ENCODE measurements around the gene EIF1AD.

EIF1AD gene

DNA sequence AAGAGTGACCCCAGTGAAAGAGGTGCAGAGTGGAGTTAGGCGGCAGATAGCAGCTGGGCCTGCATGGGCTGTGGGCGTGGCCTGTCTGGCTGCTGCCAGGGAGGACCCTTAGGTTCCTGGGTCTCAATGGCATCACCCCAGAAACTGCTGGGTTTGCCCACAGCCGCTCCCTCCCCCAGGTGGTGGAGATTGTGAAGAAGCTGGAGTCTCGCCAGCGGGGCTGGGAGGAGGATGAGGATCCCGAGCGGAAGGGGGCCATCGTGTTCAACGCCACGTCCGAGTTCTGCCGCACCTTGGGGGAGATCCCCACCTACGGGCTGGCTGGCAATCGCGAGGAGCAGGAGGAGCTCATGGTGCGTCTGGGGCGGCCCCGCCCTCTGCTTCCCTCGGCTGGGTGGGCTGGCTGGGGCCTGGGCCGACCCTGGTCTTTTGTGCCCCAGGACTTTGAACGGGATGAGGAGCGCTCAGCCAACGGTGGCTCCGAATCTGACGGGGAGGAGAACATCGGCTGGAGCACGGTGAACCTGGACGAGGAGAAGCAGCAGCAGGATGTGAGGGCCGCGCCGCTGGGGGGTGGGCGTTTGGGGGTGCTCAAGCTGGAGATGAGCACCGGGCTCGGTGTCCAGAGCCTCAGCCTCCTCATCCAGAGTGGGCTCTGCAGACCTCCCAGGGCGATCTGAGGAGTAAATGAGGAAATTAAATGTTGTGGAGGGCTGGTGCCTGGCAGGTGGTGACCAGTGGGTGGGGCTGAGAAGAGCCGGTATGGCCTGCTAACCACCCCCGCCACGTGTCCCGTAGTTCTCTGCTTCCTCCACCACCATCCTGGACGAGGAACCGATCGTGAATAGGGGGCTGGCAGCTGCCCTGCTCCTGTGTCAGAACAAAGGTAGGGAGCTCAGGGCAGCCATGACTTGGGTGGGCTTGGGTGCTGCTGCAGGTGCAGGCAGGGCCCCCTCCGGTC, 25.5 kb downstream of the EIF1AD start (continued):
- TF ChIP-seq, protein P1, sequence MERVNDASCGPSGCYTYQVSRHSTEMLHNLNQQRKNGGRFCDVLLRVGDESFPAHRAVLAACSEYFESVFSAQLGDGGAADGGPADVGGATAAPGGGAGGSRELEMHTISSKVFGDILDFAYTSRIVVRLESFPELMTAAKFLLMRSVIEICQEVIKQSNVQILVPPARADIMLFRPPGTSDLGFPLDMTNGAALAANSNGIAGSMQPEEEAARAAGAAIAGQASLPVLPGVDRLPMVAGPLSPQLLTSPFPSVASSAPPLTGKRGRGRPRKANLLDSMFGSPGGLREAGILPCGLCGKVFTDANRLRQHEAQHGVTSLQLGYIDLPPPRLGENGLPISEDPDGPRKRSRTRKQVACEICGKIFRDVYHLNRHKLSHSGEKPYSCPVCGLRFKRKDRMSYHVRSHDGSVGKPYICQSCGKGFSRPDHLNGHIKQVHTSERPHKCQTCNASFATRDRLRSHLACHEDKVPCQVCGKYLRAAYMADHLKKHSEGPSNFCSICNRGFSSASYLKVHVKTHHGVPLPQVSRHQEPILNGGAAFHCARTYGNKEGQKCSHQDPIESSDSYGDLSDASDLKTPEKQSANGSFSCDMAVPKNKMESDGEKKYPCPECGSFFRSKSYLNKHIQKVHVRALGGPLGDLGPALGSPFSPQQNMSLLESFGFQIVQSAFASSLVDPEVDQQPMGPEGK (CRISPR knock-in tag; IDR thresholded peaks at IDR 0.05; ENCODE audit: borderline replicate concordance) = no peak

DNA sequence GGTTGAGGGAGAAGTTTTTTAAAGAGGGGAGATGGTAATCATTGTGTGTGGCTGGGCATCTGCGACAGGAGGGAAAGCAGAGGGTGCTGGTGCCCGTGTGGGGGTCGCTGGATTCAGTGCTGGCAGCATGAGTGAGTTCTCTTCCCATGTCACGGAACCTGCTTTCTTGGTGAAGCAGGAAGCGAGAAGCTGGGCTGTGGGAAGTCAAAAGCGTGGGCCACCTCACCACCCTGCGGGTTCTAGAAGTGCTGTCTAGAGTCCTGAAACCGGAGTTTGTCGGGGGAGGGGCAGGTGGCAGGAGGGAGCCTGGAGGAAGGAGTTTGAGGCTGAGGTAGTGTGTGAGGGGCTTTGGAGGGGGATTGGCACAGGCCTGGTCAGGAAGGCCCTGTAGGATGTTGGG, 26.2 kb downstream of the EIF1AD start:
- TF ChIP-seq TOX (CRISPR knock-in tag; IDR thresholded peaks at IDR 0.05; ENCODE audit: borderline replicate concordance) (no peak), TCF4 (CRISPR knock-in tag; IDR thresholded peaks at IDR 0.05; ENCODE audit: borderline replicate concordance) (no peak), OSR1 (CRISPR knock-in tag; IDR thresholded peaks at IDR 0.05) (no peak), RARB (CRISPR knock-in tag; IDR thresholded peaks at IDR 0.05) (no peak)
- no peak for ATAC-seq

DNA sequence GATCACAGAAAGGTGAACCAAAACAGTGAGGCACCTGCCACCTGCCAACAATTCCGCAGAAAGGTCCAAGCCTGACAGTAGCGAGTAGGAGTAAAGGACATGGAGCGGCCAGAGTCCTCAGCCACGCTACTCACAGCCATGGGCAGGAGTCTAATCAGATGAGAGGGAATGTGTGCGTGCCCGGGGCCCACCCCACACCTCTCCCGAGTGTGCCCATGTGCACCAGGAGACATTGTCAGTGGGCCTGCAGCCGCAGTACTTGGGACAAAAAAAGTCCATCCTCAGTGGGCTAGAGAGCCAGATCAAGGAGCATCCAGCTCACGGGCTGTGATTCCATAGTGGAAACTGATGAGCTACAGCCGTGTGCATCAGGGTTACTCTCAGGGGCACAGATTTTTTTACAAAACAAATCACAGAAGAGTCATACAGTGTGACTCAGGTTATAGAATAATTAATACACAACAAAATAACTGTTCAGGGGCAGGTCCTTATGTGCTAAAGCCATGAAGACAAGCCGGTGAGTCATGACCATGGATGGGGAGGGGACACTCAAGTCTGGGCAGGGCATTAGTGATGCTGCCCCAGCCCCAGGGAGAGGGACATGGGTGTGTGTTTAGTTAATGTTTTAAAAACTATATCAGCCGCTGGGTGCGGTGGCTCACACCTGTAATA, 28.4 kb downstream of the EIF1AD start:
- TF ChIP-seq TOX (CRISPR knock-in tag; IDR thresholded peaks at IDR 0.05; ENCODE audit: borderline replicate concordance) (no peak), ISL1 (CRISPR knock-in tag; IDR thresholded peaks at IDR 0.05) (no peak), ZNF70 (CRISPR knock-in tag; IDR thresholded peaks at IDR 0.05) (no peak), ZNF8 (CRISPR knock-in tag; IDR thresholded peaks at IDR 0.05) (no peak), CSDC2 (CRISPR knock-in tag; IDR thresholded peaks at IDR 0.05) (no peak), OSR1 (CRISPR knock-in tag; IDR thresholded peaks at IDR 0.05) (no peak), ZC3H10 (CRISPR knock-in tag; IDR thresholded peaks at IDR 0.05) (no peak), ZFP3 (CRISPR knock-in tag; IDR thresholded peaks at IDR 0.05) (no peak), RARB (CRISPR knock-in tag; IDR thresholded peaks at IDR 0.05) (no peak), TCF4 (CRISPR knock-in tag; IDR thresholded peaks at IDR 0.05; ENCODE audit: borderline replicate concordance) (no peak), PPARA (CRISPR knock-in tag; IDR thresholded peaks at IDR 0.05; ENCODE audit: borderline replicate concordance) (no peak), ARNTL (CRISPR knock-in tag; IDR thresholded peaks at IDR 0.05; ENCODE audit: borderline replicate concordance, low read depth) (no peak), GLIS3 (CRISPR knock-in tag; IDR thresholded peaks at IDR 0.05) (no peak), BACH2 (CRISPR knock-in tag; IDR thresholded peaks at IDR 0.05; ENCODE audit: borderline replicate concordance) (no peak), ZFP30 (CRISPR knock-in tag; IDR thresholded peaks at IDR 0.05) (no peak), ESRRG (CRISPR knock-in tag; IDR thresholded peaks at IDR 0.05) (no peak)
- TF ChIP-seq, protein P2, sequence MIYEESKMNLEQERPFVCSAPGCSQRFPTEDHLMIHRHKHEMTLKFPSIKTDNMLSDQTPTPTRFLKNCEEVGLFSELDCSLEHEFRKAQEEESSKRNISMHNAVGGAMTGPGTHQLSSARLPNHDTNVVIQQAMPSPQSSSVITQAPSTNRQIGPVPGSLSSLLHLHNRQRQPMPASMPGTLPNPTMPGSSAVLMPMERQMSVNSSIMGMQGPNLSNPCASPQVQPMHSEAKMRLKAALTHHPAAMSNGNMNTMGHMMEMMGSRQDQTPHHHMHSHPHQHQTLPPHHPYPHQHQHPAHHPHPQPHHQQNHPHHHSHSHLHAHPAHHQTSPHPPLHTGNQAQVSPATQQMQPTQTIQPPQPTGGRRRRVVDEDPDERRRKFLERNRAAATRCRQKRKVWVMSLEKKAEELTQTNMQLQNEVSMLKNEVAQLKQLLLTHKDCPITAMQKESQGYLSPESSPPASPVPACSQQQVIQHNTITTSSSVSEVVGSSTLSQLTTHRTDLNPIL (CRISPR knock-in tag; IDR thresholded peaks at IDR 0.05; ENCODE audit: low read depth) = no peak
- TF ChIP-seq, protein P3, sequence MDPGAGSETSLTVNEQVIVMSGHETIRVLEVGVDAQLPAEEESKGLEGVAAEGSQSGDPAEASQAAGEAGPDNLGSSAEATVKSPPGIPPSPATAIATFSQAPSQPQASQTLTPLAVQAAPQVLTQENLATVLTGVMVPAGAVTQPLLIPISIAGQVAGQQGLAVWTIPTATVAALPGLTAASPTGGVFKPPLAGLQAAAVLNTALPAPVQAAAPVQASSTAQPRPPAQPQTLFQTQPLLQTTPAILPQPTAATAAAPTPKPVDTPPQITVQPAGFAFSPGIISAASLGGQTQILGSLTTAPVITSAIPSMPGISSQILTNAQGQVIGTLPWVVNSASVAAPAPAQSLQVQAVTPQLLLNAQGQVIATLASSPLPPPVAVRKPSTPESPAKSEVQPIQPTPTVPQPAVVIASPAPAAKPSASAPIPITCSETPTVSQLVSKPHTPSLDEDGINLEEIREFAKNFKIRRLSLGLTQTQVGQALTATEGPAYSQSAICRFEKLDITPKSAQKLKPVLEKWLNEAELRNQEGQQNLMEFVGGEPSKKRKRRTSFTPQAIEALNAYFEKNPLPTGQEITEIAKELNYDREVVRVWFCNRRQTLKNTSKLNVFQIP (CRISPR knock-in tag; IDR thresholded peaks at IDR 0.05; ENCODE audit: borderline replicate concordance, low read depth) = no peak
- no peak; the same call in 1 of the 3 replicates for ATAC-seq

DNA sequence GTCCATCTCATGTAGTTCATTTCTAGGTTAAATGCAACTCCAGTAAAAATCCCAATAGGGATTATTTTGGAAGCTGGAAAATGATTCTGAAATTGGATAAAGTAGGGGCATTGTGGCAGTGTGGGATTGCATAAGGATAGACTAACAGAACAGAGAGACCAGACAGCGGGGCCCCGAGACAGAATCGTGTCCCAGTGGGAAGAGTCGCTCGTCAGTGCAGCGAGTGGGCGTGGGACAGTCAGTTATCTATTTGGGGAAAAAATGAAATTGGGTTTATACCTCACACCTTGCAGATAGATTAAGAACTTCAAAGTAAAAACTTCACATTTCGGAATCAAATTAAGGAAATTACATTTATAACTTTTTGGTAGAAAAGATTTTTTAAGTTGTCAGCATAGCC, 29.8 kb downstream of the EIF1AD start:
- no peak for ATAC-seq
- TF ChIP-seq ZNF8 (CRISPR knock-in tag; IDR thresholded peaks at IDR 0.05) = no peak
- no peak for TF ChIP-seq ESRRG (CRISPR knock-in tag; IDR thresholded peaks at IDR 0.05)
- TF ChIP-seq ISL1 (CRISPR knock-in tag; IDR thresholded peaks at IDR 0.05) = no peak
- no peak for TF ChIP-seq ARNTL (CRISPR knock-in tag; IDR thresholded peaks at IDR 0.05; ENCODE audit: borderline replicate concordance, low read depth)
- no peak for TF ChIP-seq TOX (CRISPR knock-in tag; IDR thresholded peaks at IDR 0.05; ENCODE audit: borderline replicate concordance)
- no peak for TF ChIP-seq TCF4 (CRISPR knock-in tag; IDR thresholded peaks at IDR 0.05; ENCODE audit: borderline replicate concordance)
- no peak for TF ChIP-seq ZNF70 (CRISPR knock-in tag; IDR thresholded peaks at IDR 0.05)
- TF ChIP-seq CSDC2 (CRISPR knock-in tag; IDR thresholded peaks at IDR 0.05) = no peak
- no peak for TF ChIP-seq ZC3H10 (CRISPR knock-in tag; IDR thresholded peaks at IDR 0.05)
- TF ChIP-seq, protein P2 (CRISPR knock-in tag; IDR thresholded peaks at IDR 0.05; ENCODE audit: low read depth) = no peak
- TF ChIP-seq BACH2 (CRISPR knock-in tag; IDR thresholded peaks at IDR 0.05; ENCODE audit: borderline replicate concordance) = no peak
- TF ChIP-seq, protein P1 (CRISPR knock-in tag; IDR thresholded peaks at IDR 0.05; ENCODE audit: borderline replicate concordance) = no peak

Data from SK-N-SH treated with all-trans-retinoic acid at 6 μM for 48 hours (cell line).